Hematopoietic multipotent progenitor cell treated with erythropoietin and hydrocortisone succinate and interleukin-3 and kit ligand, for 17 days (in vitro differentiated cells): ENCODE results near the gene FGD5.

ENCODE experiments used
- DNase-seq: peaks from one replicate; pipeline ENCODE4 v3.0.0-alpha.2; 2015; ENCODE audit warnings: low spot score

The FGD5 gene

DNA sequence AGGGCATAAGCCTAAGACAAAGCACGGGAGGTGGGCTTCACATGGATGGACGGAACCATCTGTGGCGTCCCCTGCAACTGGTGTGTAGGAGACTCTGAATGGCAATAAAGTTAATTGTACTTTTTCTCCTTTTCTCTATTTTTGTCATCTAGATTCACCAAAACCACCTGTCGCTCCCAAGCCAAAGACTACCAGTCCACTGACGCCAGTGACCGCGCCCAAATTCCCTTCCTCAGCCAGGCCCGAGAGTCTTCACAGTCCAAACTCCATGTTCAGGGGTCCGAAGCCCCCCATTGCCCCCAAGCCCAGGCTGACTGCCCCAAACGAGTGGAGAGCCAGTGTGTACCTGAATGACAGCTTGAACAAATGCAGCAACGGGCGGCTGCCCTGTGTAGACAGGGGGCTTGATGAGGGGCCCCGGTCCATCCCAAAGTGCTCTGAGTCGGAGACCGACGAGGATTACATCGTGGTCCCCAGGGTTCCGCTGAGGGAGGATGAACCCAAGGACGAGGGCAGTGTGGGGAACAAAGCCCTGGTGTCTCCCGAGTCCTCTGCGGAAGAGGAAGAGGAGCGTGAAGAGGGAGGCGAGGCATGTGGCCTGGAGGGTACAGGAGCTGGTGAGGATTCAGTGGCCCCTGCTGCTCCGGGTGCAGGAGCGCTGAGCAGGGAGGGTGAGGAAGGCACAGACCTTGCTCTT is at the start of gene FGD5:
Gene FGD5, plus strand, starts transcription at position 159 of the 697 bp plus-strand sequence. Its CDS starts 110 bp downstream, at position 269.
- DNase-seq: no peak

DNA sequence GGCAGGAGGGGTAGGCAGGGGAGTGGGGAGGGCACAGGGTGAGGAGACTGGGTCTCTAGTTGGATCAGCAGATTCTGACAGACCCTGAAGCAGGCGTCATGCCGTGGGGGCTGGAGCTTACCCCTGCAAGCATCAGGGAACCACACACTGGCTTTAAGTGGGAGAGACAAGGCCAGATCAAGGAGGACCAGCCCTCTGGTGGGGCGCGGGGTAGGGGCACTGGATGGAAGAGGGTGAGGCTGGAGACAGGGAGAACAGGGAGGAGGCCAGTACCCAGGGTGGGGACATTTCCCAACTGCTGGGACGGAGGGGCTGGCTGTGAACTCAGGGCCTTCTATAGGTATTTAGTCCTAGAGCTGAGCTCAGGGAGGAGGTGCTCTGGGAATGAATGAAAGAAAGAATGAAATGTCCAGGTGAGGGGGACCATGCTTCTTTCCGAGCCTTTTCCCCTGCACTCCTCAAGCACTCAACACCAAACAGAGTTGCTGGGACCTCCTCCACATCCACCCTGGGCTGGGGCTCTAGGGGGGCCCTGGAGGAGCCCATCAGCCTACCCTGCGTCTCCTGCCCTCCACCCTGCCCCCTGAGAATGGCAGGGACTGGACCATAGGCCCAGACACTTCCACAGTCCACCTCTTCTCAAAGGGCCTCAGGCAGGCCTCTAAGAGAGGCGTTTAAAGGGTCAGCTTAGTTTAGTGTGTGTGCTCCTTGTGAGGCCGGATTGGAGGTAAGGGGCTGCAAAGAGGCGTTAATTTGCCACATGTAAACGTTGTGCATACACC is 49.0 kb upstream of the FGD5 start:
- DNase-seq: no peak

GRCh38 chr3:14770591-14770990 is 48.2 kb upstream of the FGD5 start:
- no peak for DNase-seq

DNA sequence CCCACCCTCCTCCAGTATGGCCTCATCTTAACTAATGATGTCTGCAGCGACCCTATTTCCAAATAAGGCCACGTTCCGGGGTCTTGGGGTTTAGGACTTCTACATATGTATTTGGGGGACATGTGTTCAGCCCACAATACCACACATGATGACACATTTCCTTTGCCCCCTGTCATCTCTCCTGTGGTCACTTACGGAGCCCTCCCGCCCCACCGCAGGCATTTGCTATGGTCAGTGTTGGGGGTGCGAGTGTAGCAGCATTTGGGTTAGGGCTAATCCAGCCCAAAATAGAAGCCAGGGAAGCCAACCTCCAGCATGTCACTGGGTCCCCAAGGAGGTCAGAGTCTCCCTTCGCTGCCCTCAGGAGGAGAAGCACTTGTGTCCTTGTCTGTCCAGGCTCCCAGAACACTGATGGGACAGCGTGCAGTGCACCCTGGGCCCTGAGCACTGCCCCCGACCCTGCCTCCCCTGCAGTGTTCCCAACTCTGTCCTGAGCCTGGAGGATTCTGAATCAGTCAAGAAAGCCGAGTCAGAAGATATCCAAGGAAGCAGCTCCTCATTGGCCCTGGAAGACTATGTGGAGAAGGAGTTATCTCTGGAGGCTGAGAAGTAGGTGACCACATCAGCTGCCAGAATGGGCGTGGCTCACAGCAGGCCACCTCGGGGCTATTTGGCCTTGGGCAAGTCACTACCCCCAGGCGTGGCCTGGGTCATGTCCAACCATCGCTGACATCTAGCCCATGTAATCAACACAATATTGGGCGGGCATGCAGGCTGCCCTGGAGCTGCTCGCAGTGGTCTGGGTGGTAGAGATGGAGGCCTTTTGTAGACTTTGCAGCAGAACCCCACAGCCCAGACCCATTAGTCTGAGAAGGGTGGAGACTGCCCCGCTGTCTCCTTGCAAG is 46.9 kb upstream of the FGD5 start:
- no peak for DNase-seq

DNA sequence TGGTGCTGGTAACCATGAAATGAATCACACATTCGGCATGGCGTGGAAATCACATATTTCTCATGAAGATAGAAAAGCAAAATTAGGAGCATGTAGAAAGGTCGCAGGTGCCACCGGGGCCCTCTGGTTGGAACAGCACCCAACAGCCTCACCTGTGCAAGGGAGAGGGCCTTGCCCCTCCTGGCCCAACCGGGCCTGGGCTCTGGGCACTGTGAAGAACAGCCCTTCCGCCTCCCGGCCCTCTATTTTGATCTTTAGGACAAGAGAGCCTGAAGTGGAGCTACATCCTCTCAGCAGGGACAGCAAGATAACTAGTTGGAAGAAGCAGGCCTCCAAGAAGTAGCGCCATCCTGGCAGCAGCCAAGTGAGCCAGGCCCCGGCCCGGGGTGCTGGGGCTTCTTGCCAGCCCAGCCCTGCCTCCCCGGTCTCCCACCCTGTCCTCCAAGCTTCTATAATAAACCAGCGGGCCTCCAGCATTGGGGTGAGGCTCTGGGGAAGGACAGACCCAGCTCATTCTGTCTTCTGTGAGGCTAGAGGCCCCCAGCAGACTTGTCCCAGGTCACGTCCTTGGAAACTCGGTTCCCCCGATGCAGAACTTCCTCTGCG is 46.1 kb upstream of the FGD5 start:
- no peak for DNase-seq

GRCh38 chr3:14773281-14773680 is 45.5 kb upstream of the FGD5 start:
- no peak for DNase-seq

- no peak for DNase-seq
Measured at GRCh38 chr3:14773691-14774128, 45.1 kb upstream of the FGD5 start.

DNA sequence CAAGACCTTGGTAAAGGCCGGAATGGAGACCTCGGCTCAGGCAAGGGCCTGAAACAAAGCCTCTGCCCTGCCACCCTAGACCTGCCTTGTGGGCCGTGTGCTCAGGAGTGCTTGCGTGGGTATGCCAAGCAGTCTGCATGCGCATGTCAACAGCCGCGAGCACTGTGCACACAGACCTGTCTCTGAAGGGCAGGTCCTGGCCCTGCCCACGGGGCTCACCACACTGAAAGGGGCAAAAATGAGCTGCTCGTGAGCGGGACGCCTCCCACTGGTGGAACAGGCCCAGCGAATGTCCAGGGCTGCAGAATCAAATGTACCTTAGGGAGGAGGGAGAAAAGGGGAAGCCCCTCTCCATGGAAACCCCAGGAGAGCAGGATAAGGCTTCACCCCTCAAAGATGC is 44.3 kb upstream of the FGD5 start:
- no peak for DNase-seq

DNA sequence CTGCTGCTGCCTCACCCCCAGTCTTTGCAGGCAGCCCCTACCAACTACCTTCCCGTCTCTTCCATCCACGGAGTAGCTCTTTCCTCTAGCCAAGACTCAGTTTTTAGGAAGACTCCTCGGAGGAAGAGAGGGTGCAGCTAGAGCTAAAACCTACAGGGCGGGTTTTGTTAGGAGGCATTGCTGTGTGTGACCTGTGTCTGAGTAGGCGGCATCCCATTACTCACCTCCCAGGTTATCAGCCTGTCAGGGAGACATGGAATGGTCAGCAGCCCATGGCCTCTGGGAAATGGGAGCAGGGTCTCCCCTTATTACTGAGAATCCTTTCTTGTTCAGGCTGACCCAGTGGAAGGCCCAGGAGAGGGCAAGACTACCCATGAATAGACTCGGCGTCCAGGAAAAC is 43.8 kb upstream of the FGD5 start:
- DNase-seq: no peak

DNA sequence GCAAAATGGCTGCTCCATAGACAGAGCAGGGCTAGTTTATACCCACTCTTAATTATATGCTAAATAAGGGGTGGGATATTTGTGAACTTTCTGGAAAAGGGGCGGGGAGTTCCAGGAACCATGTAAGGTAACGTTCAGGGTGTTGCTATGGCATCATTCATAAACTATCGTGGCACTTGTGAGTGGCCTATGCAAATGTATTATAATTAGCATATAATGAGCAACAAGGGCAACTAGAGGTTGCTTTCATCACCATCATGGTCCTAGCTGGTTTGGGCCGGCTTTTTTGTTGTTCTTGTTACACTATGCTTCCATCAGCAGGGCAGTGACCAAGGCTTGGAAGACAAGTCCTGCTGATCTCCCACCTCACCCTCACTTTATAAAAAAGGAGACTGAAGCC is 43.2 kb upstream of the FGD5 start:
- DNase-seq: no peak

DNA sequence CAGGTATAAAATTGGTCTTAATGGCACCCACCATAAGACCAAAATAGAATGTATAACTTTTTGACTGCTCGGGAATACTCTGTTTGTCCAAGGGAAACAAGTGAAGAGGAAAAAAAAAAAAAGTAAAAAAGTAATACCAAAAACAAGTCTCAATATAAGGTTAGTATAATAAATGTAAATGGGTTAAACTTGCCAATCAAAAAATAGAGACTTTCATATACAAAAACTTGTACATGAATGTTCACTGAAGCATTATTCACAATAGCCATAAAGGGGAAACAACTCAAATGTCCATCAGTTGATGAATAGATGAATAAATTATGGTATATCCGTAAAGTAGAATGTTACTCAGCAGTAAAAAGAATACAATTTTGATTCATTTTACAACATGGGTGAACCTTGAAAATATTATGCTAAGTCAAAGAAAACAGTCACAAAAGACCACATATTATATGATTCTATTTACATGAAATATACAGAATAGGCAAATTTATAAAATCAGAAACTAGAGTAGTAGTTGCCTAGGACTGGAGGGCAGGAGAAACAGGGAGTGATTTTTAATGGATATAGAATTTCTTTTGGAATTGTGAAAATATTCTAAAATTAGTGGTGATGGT is 39.6 kb upstream of the FGD5 start:
- DNase-seq: no peak

GRCh38 chr3:14780927-14781507 is 37.7 kb upstream of the FGD5 start:
- DNase-seq: peak; percentile 6

GRCh38 chr3:14783480-14784086 is 35.2 kb upstream of the FGD5 start:
- no peak for DNase-seq

DNA sequence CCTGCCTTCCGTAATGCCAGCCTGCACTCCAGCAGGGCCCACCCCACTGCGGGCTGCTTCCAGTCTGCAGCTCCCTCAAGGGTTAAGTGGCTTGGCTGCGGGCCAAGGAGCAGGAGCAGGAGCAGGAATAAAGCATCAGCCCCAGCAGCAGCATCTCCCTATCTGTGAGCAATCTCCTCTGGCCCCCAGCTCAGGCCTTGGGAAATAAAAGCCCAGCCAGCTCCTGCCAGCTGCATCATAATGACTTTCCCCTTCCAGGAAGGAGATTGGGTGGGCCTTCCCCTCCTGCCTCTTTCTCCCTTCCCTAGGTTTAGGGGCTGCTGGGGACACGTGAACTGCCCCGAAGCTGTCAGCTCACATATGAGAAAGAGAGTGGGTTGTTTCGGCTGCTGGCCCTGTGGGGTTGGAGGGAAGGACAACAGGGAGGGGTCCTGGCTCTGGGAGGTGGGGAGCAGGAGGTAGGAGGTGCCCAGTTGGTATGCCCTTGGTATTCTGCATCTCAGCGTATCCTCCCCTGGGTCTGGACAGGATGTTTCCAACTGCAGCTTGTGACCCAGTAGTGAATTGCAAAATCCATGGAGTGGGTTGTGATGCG is 34.6 kb upstream of the FGD5 start:
- DNase-seq: no peak

DNA sequence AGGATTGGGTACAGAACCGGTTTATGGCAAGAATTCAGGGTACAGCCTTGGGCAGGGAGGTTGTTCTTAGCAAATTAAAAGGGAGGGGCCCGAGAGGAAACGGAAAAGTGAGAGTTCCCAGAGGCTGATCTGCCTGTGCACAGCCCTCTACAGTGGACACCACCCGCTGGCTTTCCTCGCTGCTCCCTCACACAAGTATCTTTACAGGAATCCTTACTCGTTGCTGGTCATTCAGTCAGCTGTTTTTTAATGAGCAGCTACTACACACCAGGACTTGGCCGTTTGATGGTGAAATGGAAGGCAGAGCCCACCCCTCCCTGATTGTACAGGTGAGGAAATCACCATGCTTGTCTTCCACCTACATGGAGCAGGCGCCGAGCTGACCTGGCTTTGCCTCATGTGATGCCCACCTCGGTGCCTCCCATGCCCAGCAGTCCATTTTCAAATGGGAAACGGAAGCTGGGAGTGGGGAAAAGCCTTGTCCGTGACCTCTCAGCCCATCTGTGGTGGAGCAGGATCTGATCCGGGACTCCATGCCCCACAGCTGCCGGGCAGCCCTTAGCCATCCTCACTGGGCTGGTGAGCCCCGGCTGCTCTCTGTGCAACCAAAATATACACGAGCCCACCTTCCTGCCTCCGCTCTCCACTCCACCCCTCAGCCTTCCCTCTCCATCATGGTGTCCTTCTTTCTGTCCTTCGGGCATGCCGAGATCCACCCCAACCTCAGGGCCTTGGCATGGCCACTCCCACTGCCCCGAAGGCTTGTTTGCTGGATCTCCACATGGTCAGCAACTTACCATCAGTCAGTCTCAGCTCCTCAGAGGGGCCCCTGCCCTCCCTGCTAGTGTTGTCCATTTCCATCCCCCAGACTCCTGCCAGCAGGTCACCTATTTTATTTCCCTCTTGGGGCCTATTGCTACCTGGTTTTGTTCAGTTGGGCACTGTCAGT is 33.3 kb upstream of the FGD5 start:
- no peak for DNase-seq

GRCh38 chr3:14786369-14786768 is 32.4 kb upstream of the FGD5 start:
- no peak for DNase-seq

DNA sequence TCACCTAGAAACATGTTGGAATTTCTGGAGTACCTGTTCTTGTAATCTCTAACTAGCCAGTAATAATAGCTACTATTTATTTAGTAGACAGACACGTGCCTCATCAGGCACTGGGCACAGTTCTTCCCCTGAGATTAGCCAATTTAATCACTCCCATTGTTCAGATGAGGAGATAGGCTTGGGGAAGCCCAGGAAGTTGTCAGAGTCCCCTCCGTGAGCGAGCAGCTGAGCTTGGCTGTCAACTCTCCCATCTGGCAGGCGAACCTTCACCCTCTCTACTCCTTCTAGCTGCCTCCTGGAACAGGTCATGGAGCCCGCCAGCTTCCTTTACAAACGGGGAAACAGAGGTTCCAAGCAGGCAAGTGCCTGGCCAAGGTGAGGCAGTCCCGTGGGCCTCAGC is 31.1 kb upstream of the FGD5 start:
- DNase-seq: no peak

GRCh38 chr3:14788644-14789043 is 30.1 kb upstream of the FGD5 start:
- DNase-seq: no peak

- DNase-seq: no peak
Measured at GRCh38 chr3:14789221-14789620, 29.5 kb upstream of the FGD5 start.
